ENCODE measurements around the gene ADAMTS2.

Gene ADAMTS2

DNA sequence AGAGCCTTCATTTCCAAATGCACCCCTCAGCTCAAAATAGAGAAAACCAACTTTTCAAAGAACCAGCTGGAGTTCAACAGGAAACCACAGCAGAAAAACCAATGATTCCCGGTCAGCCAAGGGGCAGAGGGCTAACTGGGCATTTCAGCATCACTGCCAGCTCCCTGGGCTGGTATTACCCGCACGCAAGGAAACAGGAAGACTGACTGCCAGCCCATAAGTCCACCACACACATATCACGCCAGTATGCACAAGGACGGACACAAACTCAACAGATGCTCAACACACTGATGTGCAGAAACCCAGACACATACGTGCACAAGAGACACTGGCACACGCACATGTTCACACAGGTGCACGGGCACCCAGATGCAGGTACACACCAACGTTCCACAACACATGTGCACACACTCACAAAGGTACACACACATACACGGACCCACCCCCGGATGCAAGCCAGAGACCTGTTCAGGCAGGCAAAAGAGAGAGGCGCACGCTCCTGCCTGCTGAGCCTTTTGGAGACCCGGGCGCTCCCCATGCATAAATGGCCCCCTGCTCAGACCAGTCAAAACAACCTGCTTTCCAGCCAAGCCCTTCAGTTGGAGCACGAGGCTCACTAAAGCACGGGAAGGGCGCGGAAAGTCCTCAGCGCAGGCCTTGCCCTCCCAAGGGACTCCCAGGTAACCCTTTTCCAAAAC is 2.1 kb downstream of the ADAMTS2 start:
- TF ChIP-seq ZNF274 (IDR thresholded peaks at IDR 0.05; ENCODE audit: low read depth, low read length), result no peak
- no peak overlapping the region for H3K4me3 ChIP-seq (ENCODE audit: low read length)

DNA sequence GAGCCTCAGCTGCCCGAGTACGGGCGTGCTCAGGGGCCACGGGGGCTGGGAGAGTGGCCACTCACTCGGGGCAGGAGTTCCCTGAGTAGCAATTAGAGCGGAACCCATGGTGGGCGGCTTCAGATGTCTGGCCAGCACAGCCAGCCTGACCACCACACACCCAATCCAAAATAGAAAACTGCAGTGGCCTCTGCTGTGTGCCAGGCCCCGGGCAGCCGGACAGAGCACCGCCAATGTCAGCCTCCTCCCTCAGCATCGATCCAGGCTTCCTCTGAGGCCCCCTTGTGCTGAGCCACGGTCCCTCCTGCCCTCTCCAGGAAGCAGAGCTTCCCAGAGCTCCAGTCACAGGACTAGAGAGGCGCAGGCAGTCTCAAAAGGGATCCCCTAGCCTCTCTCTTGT is 2.7 kb downstream of the ADAMTS2 start:
- H3K4me3 ChIP-seq (ENCODE audit: low read length), result no peak overlapping the region
- TF ChIP-seq ZNF274 (IDR thresholded peaks at IDR 0.05; ENCODE audit: low read depth, low read length), result no peak

DNA sequence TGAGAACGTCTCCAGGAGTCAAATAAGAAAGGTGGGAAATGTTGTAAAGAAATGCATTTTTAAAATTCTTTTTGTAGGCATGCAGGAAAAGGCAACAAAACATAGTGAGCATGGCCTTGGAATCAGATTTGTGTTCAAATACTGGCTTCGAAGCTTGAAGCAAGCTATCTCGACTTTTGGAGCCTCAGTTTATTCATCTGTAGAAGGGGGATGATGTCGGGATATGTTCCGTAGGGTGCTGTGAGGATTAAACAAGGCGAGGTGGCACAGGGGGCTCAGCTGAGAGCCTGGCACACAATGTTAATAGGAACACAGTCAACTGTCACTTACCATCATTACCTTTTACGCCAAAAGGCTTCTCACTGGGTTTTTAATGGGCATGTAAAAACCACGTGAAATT is 4.8 kb downstream of the ADAMTS2 start:
- H3K4me3 ChIP-seq (ENCODE audit: low read length), result no peak overlapping the region
- no peak for TF ChIP-seq ZNF274 (IDR thresholded peaks at IDR 0.05; ENCODE audit: low read depth, low read length)

DNA sequence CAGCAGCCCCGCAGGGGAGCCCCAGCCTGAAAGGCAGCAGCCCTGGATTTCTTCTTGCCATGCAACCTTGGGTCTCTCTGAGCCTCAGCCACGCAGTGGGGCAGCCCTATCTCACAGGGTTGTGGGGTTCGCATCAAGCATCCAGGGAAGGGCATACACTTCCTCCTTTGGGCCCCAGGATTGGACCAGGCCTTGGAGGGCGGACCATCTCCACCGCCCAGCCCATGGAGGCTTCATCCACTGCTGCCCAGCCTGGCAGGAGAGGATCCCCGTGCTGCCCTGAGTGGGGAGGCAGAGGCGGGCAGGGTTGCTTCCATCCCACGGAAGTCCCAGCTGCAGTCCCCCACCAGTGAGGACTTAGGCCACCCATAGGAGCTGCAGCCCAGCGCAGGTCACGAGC is 5.3 kb downstream of the ADAMTS2 start:
- TF ChIP-seq ZNF274 (IDR thresholded peaks at IDR 0.05; ENCODE audit: low read depth, low read length), result no peak
- H3K4me3 ChIP-seq (ENCODE audit: low read length), result no peak overlapping the region

DNA sequence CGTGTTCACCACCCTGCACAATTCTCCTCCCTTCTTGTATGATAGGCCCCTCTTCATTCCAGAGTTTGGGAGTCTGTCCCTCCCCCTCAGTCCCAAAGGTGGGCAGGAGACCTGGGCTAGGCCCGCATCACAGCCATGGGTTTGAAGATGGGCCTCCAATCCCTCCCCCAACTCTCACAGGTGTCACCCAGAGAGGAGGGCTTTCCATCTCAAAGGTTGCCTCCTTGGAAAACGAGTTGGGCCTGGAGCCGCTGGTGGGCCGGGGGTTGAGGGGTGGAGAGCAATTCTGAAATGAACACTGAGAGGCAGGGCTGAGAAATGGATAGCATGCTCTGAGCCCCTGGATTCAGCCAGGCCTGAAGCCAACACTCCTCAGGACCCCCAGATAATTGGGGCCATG is 6.2 kb downstream of the ADAMTS2 start:
- TF ChIP-seq ZNF274 (IDR thresholded peaks at IDR 0.05; ENCODE audit: low read depth, low read length), result no peak
- no peak overlapping the region for H3K4me3 ChIP-seq (ENCODE audit: low read length)

DNA sequence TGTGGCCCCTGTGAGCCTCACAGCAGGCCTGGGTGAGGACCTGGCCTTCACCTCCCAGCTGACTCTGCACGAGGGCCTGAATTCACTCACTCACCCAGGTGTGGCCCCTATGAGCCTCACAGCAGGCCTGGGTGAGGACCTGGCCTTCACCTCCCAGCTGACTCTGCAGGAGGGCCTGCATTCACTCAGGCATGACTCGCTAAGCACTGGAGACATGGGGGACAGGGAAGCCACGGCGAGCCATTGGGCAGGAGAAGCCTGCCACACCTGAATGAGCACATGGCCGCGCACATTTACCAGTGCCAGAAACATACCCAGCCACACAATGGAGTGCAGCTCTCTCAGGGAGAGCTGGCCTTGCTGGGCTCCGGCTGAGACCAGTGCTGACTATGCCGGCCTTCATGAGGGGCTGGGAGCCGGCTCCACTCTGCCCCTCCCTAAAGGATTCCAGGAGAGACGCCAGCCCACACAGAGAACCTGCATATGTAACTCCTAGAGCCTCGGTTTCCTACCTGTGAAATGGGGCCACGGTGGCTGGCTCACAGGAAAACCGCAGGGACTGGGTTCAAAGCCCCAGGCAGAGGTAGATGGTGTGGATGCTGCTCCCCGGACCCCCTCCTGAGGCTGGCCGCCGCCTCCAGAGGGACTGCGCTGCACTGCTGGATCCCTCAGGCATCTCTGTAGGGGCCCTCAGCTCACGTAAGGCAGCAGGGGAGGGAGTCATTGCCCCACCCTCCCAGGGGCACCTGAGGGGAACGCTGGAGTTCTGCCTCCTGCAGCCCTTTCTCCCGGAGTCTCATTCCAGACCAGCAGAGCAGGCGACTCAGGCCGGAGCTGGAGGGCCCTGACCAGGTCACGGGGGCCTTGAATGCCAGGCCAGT is 7.2 kb downstream of the ADAMTS2 start:
- H3K4me3 ChIP-seq (ENCODE audit: low read length), result no peak overlapping the region
- TF ChIP-seq ZNF274 (IDR thresholded peaks at IDR 0.05; ENCODE audit: low read depth, low read length), result no peak

DNA sequence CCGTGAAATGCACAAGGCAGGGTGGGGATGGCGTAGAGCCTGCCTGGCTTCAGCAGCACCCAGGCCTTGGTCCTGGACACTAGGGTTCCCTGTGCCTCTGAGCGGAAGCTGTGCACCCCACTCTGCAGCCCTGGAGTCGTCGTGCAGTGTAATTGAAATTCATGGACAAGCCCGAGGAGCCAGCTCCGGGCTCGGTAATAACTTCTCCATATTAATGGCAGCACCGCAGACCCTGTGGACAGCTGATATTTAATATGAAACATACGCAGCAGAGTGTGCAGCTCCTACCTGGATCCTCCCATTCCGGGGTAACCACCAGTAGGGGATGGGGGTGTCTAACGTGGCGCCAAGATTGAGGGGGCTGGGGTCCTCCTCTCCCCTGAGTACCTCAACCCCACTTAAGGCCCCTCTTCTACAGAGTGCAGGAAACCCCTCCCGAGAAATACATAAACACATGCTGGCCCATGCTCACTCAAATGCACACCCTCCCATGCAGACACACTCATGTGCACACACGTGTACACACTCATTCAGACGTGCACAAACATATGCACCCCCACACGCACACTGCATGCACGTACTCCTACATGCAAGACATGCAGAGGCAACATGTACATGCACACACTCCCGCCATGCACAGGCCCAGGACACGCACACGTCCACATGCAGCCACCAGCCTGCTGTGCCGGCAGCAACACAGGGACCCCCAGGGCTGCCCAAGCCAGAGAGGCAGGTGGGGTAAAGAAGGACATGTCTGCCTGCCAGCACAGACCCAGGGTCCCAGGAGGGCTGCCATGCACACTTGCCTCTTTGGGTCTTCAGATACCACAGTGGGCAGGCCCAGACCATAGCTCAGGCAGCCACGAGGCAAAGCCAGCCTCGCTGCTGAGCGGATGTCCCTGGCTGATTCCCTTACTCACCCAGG is 8.1 kb downstream of the ADAMTS2 start:
- H3K4me3 ChIP-seq (ENCODE audit: low read length), result no peak overlapping the region
- no peak for TF ChIP-seq ZNF274 (IDR thresholded peaks at IDR 0.05; ENCODE audit: low read depth, low read length)

DNA sequence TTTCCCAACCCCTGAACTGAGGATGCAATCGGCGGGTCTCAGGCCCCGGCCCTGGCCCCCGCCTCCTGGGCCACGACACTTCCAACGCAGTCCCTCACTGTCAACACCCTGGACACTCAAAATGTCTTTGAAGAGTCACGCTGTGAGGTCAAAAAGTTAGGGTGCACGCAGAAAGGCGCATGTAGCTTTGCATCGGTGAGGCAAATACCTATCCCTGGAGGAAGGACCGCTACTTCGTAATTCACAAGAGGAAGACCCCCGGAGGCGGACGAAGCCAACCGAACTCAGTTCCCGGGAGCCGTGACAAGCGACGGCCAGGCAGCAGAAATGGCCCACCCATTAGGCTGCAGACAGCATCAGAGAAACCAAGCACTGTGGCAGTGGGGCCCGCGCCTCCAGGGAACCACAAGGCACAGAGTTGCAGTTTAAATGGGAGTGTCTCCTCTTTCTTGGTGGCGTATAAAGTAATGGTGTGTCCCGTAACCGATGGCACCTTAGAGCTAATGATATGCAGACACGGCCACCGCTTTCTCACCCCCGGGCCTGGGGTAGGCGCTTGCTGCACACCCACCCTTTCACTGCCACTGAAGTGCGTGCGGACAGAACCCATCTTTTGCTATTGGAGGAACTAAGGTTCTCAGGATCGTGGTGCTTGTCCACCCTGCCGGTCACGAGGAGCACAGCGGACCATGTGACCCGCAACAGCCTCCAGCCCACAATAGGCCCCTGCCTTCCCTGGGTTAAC is 9.0 kb downstream of the ADAMTS2 start:
- no peak overlapping the region for H3K4me3 ChIP-seq (ENCODE audit: low read length)
- no peak for TF ChIP-seq ZNF274 (IDR thresholded peaks at IDR 0.05; ENCODE audit: low read depth, low read length)

DNA sequence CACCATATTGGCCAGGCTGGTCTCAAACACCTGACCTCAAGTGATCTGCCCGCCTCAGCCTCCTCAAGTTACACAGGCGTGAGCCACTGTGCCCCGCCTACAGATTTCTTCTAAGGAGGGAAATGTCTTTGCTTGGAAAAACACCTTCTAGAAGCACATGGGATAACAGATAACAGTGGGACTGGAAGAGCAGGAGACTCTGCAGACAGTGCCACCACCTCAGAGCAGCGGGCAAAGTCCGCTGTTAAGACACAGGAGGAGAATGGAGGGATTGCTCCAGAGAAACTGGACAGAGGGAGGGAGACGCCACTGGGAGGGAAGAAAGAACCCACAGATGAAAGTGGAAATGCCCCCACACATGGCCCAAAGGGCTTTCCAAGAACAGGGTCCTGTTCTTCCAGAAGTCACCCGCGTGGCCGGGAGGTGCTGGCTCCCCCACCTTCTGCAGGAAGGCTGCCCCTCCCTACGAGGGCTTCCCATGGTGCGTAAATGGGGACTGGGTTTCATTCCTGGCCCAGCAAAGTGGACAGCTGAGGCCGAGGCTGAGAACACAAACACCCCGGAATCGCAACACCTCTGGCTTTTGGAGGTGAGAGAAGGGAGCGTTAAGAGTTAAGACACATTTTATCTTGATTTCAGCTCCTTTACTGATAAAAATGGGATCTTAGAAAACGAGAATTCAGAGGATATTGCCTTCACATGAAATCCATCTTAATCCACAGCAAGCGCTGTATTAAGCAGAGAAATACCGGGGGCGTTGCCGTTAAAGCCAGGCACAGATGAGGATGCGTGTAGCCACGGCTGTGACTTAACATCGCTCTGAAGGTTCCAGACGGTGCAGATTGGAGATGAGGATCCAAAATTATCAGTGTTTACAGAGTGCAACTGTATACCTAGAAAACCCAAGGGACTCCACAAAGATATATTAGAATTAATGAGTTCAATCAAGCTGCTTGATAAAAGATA is 11.2 kb downstream of the ADAMTS2 start:
- TF ChIP-seq ZNF274 (IDR thresholded peaks at IDR 0.05; ENCODE audit: low read depth, low read length), result no peak
- H3K4me3 ChIP-seq (ENCODE audit: low read length), result no peak overlapping the region

DNA sequence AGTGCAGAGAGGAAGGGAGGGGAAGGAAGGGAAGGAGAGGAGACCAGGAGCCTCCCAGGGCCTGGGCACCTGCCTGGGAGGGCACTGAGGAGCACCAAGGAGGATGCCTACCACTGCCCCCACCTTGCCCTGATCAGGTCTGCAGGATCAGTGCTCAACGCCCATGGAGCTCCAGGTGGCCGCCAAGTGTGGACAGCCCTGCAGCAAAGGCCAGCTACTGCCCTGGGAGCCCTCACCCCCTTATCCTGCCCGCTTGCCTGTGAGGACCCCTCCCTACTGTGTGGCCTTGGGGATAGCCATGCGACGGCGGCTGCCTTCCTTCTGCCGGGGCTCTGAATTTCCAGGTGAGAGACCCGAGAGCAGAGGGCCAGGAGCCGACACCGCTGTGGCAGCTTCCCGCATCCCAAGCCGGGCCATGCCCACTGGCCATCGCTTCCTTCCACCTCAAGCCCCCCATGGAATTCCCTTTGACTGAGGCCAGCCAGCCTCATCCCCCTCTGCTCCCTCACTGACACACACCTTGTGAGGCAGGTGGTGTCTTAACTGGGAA is 12.4 kb downstream of the ADAMTS2 start:
- TF ChIP-seq ZNF274 (IDR thresholded peaks at IDR 0.05; ENCODE audit: low read depth, low read length), result no peak
- H3K4me3 ChIP-seq (ENCODE audit: low read length), result no peak overlapping the region

DNA sequence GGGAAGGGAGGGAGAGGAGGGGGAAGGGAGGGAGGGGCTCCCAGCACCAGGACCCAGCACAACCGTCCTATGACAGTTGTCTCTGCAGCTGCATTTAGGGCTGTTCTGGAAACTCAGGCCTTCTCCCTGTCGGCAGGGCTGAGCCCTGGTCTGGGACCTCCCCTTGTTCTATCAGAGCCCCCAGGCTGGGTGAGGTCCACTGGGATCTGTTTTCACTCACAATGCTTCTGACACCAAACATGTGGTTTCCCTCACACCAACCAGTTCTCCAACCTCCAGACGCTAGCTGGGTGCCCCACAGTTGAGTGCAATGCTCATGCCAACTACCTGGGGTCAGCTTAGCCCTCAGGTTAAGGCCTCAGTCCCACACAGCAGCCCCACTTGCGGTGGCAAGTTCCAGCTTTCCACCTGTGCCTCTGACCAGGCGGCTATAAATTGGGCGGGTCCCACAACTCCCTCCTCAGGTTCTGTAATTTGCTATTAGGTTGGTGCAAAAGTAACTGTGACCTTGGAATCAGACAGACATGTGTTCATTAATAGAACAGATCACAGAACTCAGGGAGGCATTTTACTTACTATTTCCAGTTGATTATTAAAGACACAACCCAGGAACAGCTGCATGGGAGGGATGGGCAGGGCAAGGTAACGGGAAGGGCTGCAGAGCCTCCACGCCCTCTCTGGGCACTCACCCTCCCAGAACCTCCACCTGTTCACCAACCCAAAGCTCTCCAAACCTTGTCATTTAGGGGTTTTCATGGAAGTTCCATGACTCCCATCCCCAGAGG is 13.5 kb downstream of the ADAMTS2 start:
- H3K4me3 ChIP-seq (ENCODE audit: low read length), result no peak overlapping the region
- TF ChIP-seq ZNF274 (IDR thresholded peaks at IDR 0.05; ENCODE audit: low read depth, low read length), result no peak

Measured in GM08714 (cell line).